Neural cell (in vitro differentiated cells): ENCODE results near the gene CAMK2G.

ENCODE experiments used
- EZH2 ChIP-seq: fragments of 200-600, 300-800 bp; shearing (Covaris generic), sonication (generic); IDR thresholded peaks from 2 replicates; pipeline ENCODE4 v1.6.1; 2014; ENCODE audit warnings: antibody characterized with exemption, low read length, borderline replicate concordance, mild to moderate bottlenecking; ENCODE audit not compliant: insufficient read depth, poor library complexity, severe bottlenecking
- RAD21 ChIP-seq: fragments of 450-650 bp; conservative IDR thresholded peaks from 2 replicates; pipeline ENCODE4 v1.6.1; 2014; ENCODE audit warnings: antibody characterized with exemption, mild to moderate bottlenecking, moderate library complexity
- SMC3 ChIP-seq: fragments of 450-650 bp; conservative IDR thresholded peaks from 2 replicates; pipeline ENCODE4 v1.6.1; 2014; ENCODE audit warnings: antibody characterized with exemption, mild to moderate bottlenecking, moderate library complexity; ENCODE audit not compliant: poor library complexity
- TF ChIP-seq, protein P1 (sequence below): fragments of 450-650 bp; IDR thresholded peaks from 2 replicates; pipeline ENCODE4 v1.5.1; 2014; ENCODE audit warnings: antibody characterized with exemption, mild to moderate bottlenecking, moderate library complexity; ENCODE audit not compliant: poor library complexity, severe bottlenecking

DNA sequence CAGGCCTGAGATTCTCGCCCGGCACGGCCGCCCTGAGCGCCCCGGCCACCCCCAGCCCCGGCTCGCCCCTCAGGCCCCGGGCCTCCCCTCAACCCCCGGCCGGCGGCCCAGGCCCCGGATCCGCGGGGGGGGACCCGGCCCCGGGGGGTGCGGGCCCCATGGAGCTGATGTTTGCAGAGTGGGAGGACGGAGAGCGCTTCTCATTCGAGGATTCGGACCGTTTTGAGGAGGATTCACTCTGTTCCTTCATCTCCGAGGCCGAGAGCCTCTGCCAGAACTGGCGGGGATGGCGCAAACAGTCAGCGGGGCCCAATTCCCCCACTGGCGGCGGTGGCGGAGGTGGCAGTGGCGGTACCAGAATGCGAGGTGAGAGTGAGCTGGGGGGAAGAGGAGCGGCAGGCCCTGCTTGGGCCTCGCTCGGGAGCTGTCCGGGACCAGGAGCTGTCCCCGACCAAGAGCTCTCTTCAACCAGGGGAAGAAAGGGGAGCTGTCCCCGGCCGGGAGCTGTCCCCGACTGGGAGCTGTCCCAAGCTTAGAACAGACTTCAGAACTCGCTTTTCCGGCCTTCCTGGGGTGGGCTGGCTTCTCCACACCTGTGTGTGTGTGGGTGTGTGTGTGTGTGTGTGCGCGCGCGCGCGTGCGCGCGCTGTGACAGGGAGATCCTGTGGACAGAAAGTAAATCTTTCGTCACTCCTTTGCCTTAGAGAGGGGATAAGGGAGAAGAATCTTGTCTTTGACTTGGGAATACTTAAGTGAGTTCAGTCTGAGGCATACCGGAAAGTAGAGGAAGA is 88.4 kb downstream of the CAMK2G start:
- TF ChIP-seq SMC3: no peak
- TF ChIP-seq, protein P1, sequence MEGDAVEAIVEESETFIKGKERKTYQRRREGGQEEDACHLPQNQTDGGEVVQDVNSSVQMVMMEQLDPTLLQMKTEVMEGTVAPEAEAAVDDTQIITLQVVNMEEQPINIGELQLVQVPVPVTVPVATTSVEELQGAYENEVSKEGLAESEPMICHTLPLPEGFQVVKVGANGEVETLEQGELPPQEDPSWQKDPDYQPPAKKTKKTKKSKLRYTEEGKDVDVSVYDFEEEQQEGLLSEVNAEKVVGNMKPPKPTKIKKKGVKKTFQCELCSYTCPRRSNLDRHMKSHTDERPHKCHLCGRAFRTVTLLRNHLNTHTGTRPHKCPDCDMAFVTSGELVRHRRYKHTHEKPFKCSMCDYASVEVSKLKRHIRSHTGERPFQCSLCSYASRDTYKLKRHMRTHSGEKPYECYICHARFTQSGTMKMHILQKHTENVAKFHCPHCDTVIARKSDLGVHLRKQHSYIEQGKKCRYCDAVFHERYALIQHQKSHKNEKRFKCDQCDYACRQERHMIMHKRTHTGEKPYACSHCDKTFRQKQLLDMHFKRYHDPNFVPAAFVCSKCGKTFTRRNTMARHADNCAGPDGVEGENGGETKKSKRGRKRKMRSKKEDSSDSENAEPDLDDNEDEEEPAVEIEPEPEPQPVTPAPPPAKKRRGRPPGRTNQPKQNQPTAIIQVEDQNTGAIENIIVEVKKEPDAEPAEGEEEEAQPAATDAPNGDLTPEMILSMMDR: no peak
- TF ChIP-seq RAD21: no peak
- TF ChIP-seq EZH2: no peak
